Stromal cell of bone marrow (primary cell): ENCODE results near the gene SYNE4.
A peak's percentile ranks its signal among the peaks of the same experiment; 100 is the strongest.

ENCODE experiments used
- DNase-seq: peaks from one replicate; pipeline ENCODE4 v3.0.0-alpha.2; 2012; ENCODE audit warnings: low read depth

The SYNE4 gene

GRCh38 chr19:36026091-36026876, 17.7 kb upstream of the SYNE4 start:
- DNase-seq, result no peak

- no peak for DNase-seq
Observed at GRCh38 chr19:36025541-36025940, 16.9 kb upstream of the SYNE4 start.

DNA sequence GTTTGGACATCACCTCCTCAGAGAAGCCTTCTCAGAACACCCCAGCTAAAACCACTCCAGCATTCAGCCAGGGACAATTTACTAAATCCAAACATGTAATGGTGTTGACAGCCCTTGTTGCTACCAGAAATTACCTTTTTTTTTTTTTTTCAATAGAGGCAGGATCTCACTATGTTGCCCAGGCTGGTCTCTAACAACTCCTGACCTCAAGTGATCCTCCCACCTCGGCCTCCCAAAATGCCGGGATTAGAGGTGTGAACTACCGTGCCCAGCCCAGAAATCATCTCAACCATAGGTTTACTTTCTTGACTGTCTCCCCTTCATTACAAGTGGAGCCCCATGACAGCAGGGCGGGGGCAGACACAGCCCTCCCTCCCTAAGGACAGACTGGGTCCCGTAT, 14.8 kb upstream of the SYNE4 start:
- no peak for DNase-seq

GRCh38 chr19:36019061-36019670, 10.6 kb upstream of the SYNE4 start:
- DNase-seq, result no peak

GRCh38 chr19:36014012-36014924, 5.7 kb upstream of the SYNE4 start, which contains the start of gene ALKBH6:
Gene ALKBH6, minus strand, starts transcription at chr19:36014213. Its CDS starts 816 bp downstream, at chr19:36013397.
- DNase-seq, result peak; percentile 99

GRCh38 chr19:36013280-36014011, 4.8 kb upstream of the SYNE4 start:
- no peak for DNase-seq

GRCh38 chr19:36010402-36010801, 1.8 kb upstream of the SYNE4 start:
- no peak for DNase-seq

GRCh38 chr19:36009633-36010379, 1.2 kb upstream of the SYNE4 start:
- DNase-seq, result no peak

GRCh38 chr19:36009220-36009619, 607 bp upstream of the SYNE4 start:
- no peak for DNase-seq

GRCh38 chr19:36006955-36007354, 1.7 kb downstream of the SYNE4 start:
- DNase-seq, result no peak

DNA sequence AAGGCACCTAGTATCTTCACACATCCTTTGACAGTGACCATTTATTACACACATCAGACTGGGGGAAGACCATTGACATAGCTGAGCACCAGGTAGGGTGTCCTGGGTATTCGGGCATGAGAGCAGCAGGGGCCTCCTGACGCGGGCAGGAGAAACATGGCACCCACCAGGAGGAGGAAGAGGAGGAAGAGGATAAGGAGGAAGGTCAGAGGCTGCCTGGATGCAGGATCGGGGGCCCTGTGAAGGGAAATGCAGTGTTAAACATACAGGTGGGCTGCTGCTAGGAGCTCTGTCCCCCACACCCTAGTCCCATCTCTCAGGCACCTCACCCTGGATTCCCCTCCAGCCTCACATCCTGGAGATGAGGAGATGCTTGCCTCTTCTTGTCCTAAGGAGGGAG, 5.3 kb downstream of the SYNE4 start:
- no peak for DNase-seq

DNA sequence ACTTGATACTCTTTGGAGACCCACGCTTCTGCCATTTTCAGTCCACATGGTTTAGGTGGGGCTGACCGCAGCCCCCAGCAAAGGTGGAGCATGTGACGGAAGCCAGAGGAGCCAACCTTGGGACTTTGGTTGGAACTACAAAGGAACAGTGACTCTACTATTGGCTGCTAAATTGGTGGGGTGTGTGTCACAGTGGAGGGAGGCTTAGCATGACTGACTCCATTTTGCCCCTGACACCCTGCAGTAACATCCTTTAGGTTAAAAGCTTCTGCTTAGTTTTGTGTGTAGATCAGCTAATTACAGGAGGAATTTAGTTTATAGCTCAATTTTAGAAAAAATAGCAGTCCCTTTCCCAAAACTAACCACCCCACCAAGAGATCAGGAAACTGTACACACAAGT, 7.0 kb downstream of the SYNE4 start:
- no peak for DNase-seq

DNA sequence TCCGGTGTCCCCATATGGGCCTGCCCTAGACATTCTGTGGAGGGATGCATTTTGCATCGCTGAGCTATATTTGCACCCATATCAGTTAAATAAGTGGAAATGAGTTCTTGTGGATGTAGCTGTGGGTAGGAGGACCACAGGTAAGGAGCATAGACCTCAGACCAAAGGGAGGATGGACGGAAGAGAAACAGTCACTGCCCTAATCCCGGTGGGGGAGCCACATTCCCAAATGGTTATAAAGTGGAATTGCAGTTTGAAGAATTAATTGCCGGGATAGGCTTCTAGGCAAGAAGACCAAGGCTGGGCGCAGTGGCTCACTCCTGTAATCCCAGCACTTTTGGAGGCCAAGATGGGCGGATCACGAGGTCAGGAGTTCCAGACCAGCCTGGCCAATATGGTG, 11.8 kb downstream of the SYNE4 start:
- DNase-seq, result no peak

GRCh38 chr19:35995048-35995993, 13.3 kb downstream of the SYNE4 start, which contains the start of gene SDHAF1:
Gene SDHAF1, plus strand, starts transcription at chr19:35995188. Its CDS starts 87 bp downstream, at chr19:35995275.
- peak; percentile 88 for DNase-seq

GRCh38 chr19:35993923-35994598, 14.6 kb downstream of the SYNE4 start:
- DNase-seq, result no peak

GRCh38 chr19:35992907-35993765, 15.5 kb downstream of the SYNE4 start:
- no peak for DNase-seq

DNA sequence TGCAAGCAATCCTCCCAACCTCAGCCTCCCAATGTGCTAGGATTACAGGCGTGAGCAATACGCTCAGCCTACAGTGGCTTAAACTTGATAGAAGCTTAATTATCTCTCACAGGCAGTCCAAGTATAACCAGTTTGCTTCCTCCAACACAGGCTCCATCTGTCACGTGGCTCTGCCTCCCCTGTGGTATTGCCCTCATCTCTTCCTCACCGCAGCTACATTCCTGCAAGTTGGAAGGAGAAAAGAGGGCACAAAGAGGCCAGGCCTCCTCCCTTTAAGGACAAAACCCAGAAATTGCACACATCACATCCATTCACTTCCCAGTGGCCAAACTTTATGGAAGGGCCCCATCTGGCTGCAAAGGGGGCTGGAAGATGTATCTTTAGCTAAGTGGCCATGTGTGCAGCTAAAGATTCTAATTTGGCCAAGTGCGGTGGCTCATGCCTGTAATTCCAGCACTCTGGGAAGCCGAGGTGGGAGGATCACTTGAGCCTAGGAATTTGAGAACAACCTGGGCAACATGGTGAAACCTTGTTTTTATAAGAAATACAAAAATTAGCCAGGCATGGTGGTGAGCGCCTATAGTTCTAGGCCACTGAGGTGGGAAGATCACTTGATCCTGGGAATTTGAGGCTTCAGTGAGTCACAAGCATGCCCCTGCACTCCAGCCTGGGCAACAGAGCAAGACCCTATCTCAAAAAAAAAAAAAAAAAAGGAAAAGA, 16.7 kb downstream of the SYNE4 start:
- DNase-seq, result peak; percentile 21
